HG03575 (cell line): Measurements from ENCODE around the gene PGAM5.
"Not testable (repeated sequence)": the region's sequence is repeated elsewhere in the genome, so short reads cannot be mapped to it uniquely, and the experiment has no call there.

Source experiments
- ATAC-seq: cut with Tn5 transposase; IDR thresholded peaks from one replicate; pipeline ENCODE4 v1.9.1; 2021; ENCODE audit not compliant: unreplicated experiment, insufficient number of reproducible peaks, low FRiP score; ENCODE audit errors: extremely low read depth

PGAM5 gene

DNA sequence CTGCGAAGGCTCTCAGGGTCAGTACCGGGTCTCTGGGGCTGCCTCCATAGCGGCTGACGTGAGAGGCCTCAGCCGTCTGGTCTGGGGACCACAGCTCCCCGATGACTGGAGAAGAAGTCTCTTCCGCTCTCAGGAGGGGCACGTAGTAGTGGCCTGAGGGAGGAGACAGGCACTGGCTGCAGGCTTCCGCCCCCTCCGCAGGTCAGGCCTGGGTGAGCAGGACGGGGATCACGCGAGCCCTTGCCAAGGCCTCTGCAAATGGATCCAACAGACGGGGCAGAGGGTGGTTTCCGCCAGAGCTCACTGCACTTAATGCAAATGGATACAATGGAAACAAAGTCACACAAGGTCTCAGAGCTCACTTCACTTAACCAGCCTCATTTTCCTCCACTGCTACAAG, 26.3 kb downstream of the PGAM5 start:
- ATAC-seq = no peak

GRCh38 chr12:132739600-132740312, 29.1 kb downstream of the PGAM5 start:
- ATAC-seq = no peak

- no peak for ATAC-seq
Measured at GRCh38 chr12:132740313-132740646, 29.6 kb downstream of the PGAM5 start.

DNA sequence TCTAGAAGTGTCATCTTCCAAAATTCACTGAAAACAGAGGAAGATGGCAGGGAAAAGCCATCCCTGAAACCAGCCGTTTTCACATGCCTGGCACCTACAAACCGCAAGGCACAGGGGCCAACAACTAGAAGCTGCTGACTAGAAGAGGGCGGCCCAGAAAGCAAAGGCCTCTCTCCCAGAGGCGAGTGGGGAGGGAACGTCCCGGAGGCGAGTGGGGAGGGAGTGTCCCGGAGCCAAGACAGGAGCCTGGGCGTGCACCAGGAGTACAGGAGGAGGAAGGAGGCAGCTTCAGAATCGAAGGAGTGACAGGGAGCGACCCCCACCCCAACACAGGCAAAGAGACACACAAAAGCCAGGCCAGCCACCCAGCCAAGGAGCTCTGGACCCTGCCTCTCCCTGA, 30.0 kb downstream of the PGAM5 start:
- ATAC-seq = no peak

- no peak for ATAC-seq
Measured at GRCh38 chr12:132741620-132742019, 31.0 kb downstream of the PGAM5 start.

DNA sequence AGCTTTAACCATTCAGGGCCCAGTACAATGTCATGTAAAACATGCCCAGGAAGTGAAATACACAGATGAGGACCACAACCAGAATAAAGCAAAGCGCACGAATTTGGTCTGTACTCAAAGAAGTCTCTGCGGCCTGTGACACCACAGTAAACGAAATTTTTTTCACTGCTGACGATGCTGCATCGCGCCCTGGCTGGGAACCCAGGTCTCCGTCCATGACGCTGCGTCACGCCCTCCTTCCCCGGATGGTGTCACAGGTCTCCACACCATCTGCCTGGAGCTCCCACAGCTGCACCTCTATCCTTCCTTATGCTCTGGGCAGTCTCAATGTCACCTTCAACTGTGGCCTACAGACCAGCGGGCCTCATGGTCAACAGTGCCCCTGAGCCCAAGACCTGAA, 33.2 kb downstream of the PGAM5 start:
- ATAC-seq = no peak

GRCh38 chr12:132746613-132747012, 36.0 kb downstream of the PGAM5 start:
- no peak for ATAC-seq

DNA sequence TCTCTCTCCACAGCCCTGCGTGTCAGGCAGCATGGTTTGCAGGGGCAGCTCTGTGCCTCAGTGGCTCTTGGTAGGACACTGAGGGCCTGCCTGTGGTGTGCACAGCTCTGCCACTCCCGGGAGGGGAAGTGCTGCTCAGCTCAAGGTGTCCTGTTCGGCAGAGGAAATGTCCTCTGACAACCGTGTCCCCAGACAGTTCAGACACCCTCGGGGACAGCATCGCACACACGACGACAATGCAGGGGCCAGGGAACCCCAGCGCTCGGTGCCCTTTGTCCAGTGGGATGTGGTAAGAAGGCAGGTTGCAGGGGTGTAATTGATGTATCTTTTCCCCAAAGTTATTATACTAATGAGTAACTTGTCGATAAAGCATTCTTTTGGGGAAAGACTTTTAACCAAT, 36.8 kb downstream of the PGAM5 start:
- ATAC-seq = no peak

DNA sequence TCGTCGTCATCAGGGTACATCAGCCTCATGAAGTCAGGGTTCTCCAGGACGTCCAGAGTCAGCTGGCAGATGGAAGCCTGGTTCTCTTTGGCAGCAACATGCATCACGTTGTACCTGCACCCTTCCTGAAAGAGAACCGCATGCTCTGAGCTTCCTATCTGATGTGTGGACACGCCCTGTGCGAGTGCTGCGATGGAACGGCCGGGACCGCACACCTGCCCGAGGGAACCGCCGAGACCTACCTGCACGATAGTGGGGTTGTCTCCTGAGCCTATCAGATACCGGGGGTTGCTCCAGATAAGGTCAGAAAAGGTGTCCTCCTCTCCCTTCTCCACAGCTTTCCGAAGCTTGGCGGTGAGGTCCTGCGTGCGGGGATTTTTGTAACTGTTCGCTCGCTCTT, 37.3 kb downstream of the PGAM5 start:
- ATAC-seq = no peak

DNA sequence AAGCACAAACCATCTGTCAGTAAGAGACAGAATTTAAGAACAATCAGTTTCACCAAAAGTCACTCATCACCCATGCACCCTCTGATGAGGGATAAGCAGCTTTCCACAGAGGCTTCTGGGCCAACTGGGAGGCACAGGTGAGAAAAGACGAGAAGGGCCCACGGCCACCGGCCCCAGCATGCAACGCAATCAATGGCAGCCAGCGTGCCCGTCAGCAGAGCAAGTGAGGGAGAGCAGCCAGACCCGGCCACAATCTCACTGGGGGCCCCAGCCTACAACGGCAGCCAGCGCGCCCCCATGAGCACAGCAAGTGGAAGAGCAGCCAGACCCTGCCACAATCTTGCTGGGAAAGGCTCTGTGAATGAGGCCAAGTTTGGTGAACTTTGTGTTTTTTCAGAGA, 37.7 kb downstream of the PGAM5 start:
- ATAC-seq = no peak

DNA sequence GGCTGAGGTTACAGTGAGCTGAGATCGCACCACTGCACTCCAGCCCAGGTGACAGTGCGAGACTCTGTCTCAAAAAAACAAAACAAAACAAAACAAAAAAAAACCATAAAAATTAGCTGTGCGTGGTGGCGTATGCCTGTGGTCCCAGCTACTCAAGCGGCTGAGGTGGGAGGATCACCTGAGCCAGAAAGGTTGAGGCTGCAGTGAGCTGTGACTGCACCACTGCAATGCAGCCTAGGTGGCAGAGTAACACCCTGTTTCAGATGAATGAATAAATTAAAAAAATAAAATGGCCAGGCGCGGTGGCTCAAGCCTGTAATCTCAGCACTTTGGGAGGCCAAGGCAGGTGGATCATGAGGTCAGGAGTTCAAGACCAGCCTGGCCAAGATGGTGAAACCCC, 43.0 kb downstream of the PGAM5 start:
- not testable (repeated sequence) for ATAC-seq

GRCh38 chr12:132754160-132754932, 43.7 kb downstream of the PGAM5 start:
- ATAC-seq = no peak

GRCh38 chr12:132758825-132759224, 48.2 kb downstream of the PGAM5 start:
- ATAC-seq = not testable (repeated sequence)

DNA sequence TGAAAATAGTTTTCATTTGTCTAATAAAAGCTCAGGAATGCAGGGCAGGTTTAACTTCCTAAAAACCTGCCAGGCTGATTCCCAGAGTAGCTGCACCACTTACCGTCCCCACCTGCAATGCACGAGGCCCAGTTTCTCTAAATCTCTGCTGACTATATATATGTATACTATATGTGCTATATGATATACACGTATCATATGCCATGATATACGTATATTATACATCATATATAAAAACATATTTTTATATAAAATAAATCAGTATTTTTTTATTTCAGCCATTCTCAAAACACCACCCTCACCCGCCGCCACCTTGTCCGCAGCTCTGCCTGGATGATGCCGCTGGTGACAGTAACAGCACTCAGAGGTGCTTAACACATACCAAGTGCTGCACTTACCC, 48.7 kb downstream of the PGAM5 start:
- no peak for ATAC-seq

DNA sequence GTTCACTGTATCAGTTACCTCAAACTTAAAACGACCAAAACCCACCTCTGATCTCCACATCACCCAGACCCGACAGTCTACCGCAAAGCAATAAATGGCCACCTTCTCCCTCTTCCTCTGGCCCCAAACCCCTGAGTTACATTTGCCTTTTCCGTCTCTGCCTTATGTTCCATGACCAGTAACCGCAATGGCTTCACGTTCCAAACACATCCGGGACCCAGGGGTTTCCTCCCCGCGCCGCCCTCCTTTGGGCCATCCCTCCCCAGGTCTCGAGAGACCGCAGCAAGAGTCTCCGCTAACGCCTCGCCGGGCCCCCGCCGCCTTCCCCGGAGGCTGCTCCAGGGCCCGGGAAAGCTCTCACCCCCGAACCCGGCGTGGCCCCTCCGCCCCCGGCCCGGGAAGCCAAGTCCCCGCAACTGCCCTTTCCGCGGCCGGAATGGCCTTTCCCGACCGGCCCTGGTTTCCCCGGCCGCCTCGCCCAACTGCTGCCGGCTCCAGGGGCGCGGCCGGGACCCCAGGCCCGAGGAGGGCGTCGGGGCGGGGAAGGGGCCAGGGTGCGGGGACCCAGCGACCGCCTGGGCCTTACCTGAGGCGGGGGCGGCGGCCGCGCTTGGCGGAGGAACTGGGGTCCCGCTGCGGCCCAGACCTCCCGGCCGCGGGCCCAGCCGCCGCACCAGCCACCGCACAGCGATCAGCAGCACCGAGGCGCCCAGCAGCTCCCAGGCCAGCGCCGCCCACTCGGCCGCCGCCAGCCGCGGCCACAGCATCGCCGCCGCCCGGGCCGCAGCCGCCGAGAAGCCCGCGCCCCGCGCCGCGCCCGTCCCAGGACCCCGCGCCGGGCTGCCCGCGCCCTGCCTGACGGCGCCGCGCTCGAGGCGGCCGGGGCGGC, 50.6 kb downstream of the PGAM5 start, which contains the start of gene ANKLE2:
Gene ANKLE2 (minus strand): TSS at position 801 of the 889 bp plus-strand sequence. CDS start 34 bp downstream, at position 767.
- ATAC-seq = no peak

DNA sequence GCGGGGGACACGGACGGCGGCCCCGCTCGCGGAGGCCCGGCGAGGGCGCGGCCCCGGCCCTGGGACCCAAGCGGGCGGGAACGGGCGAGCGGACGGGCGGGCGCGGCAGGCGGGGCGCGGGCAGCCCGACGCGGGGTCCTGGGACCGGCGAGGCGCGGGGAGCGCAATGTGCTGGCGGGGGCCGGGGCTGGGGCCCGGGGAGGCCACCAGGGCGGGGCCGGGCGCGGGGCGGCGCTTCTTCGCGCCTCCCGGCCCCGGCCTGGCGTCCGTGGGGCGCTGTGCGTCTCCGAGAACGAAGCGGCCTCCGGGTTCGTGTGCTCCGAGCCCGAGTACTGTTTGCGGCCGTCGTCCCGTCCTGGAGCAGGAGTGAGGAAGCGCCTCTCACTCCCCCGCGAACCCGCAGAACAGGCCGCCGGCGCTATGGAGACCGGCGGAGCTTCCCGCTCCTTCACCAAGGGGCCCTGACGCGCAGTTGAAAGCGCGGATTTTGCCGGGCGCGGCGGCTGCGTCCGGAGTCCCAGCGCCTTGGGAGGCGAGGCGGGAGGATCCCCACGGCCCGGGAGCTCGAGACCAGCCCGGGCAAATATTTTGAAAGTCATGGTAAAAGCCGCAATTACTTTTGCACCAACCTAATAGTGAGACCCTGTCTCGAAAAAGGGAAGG, 51.4 kb downstream of the PGAM5 start:
- ATAC-seq = no peak

DNA sequence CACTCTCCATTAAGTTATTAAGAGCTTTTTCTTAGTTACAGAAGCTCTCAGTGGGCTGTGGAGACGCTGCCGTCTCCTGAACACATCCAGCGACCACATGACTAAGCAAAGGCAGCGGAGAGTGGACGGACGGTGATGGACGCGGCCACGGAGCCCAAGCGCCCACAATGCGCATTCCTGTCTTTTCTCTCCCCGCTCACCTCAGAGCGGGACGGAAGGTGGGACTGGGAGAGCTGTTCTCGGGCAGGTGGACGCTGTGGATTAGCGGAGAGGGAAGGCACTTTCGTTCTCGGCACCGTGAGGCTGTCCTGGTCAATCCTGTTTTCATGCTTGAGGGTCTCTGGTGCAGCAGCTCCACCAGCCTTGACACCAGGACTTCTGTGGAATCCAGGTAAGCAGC, 53.6 kb downstream of the PGAM5 start:
- no peak for ATAC-seq

DNA sequence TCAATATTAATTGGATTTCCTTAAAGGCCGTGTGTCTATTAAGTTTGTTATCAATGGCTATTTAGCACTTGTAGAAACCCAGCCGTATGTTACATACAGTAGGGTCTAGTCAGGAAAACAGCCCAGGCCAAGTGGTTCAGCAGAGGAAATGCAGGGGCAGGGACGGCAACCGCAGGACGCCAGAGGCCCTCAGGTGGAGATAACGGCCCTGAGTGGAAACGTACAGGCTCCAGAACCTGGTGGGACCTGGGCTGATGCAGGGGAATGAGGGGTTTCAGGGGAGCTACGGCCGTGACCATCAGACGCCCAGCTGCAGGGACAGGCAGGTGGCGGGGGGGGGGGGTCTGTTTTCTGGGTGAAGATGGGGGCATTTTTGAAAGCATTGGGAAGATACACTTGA, 54.7 kb downstream of the PGAM5 start:
- no peak for ATAC-seq

DNA sequence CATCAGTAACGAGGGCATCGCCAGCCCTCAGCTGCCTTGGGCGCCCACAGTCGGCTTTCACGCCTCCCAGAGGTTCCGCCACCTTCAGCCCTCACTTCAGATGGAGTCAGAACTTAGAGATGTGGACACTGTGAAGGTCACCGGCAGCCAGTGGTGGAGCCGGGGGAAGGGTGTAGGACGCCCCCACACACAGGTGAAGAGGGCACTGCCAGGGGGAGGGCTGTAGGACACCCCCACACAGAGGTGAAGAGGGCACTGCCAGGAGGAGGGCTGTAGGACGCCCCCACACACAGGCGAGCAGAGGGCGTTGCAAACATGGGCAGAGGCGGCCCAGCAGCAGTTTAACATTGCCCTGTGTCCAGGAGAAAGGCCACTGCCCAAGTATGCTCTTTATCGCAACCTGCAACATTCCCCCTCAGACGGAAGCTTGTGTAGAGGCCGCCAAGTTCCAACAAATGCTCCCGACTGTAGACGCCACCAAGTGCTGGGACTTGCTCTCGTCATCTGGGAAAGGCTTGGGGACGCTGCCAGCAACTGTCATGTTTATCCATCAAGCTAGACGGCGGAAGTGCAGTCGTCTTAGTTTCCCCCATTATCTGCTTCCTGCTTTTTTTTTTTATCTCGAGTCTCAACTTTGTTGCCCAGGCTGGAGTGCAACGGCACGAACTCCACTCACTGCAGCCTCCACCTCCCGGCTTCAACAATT, 55.9 kb downstream of the PGAM5 start:
- ATAC-seq = no peak
